ENCODE data around the gene SORCS2.

GRCh38 chr4:7523526-7523925, 331.2 kb downstream of the SORCS2 start:
- no peak for TF ChIP-seq EZH2phosphoT487 (IDR thresholded peaks at IDR 0.05)
- TF ChIP-seq CTCF (IDR thresholded peaks at IDR 0.05): no peak

Data from neural progenitor cell (in vitro differentiated cells).